SW480 (cell line): ENCODE data around the gene PLCB3.
A peak's percentile ranks its signal among the peaks of the same experiment; 100 is the strongest.
"Not testable (repeated sequence)": the region's sequence is repeated elsewhere in the genome, so short reads cannot be mapped to it uniquely, and the experiment has no call there.

Source experiments
- DNase-seq: peaks from one replicate; pipeline ENCODE4 v3.0.0-alpha.2; 2016; ENCODE audit warnings: low spot score

PLCB3 gene

DNA sequence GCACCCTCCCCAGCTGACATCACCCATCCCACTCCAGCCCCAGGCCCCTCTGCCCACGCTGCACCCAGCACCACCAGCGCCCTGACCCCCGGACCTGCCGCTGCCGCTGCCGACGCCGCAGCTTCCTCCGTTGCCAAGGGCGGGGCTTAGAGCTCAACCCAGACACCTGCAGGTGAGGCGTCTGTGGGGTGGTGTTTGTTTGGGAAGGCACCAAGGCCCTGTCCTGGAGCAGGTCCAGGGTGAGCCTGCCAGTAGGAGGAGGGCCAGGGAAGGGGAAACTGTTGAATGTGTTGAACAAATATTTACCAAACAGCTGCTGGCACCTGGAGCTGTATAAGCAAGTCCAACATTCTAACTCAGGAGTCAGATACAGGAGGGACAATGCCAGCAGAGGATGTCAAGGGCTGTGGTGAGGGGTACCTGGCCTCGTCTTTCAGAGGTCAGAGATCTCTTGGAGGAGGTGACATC, 13.8 kb upstream of the PLCB3 start:
- DNase-seq = peak; percentile 28

DNA sequence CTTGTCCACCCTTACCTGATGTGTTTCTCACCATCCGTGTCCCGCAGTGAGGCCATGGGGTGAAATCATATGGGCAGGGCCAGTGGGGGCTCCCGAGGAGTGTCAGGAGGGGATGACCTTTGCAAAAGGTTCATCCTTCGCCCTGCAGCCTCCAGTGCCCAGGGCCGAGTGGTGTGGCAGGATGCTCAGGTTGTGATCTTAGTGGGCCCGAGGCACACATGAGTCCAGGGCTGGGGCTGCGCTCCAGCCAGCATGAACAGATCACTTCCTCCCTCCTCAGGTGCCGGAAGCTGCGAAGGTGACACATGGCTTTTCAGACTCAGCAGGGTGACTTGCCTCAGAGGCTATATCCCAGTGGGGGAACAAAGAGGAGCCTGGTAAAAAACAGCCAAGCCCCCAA, 13.3 kb upstream of the PLCB3 start:
- DNase-seq = no peak

DNA sequence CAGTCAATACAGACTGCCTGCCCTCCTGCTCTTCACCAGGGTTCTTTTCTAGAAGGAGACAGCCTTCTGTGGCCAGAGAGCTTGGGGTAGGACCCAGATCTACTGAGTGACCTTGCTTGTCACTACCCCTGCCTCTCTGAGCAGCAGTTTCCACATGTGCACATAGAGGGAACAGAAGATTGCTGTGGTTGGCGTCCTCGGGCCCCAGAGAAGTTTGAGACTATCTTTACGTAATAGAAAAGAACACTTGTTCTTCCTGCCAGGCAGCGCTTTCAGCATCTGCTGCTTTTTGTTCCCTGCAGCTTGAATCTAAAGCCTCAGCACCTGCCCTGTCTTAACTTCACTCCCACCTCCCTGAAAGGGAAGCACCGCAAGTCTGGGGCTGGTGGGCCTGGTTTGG, 12.3 kb upstream of the PLCB3 start:
- DNase-seq = no peak

DNA sequence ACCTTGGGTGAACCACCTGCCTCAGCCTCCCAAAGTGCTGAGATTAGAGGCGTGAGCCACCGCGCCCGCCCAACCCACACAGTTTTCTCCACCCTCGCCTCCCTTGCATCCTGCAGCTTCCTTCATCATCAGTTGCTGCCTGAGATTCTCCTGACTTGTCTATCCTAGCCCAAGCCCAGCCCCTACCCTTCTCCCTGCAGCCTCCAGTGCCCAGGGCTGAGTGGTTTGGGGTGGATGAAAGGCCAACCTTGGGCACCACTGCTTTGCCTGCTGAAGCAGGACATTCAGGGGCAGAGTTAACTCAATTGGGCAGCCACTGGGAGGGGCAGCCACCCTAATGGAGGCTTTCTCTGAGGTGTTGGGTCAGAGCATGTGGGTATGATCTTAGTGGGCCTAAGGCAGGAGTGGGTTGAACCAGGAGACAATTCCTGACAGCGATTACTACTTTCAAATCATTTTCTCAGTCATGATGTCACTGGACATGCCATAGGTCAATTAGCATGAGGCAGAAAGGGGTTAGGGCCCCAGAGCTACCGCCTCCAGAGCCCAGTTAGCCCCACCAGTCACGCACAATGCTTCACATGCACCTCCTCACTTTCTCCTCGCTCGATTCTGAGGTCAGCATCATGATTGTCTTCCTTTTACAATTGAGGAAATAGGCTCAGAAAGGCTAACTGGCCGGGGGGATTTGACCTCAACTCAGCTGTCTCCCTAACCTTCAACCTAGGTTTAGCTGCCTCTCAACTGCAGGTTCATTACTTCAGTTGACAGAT, 11.5 kb upstream of the PLCB3 start:
- DNase-seq = peak; percentile 55

DNA sequence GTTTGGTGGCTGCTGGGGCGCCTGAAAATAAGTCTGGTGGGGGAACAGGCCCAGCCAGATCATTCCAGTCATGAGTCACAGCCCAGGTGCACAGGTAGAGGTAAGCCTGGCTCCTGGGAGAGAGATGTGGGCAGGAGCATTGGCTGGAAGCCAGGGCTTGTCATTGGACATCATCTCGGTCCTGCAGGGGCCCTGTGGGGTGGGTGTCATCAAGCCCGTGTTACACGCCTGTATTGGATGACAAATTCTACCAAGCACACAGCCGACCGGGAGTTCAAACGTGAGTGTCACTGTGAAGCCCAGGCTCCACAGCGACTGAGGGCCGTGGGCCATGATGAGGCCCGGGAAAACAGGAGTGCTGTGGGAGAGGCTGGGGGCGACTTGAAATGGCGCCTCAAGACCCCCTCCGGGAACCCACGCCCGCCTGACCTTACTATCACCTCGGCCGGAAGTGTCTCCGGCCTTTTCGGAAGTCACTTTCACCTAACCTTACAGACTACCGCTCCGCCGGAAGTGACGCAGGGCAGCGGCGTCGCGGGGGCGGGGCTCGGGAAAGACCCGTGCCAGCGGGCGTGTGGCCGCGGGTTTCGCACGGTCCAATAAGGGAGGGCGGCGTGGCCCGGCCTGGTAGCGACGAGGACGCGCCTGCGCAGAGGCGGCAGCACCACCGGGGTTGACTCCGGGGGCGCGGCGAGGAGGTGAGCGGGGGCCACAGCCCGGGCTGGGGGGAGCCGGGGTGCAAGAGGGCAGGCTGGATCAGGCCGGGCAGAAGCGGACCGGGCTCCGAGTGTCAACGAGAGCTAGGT, 10.7 kb upstream of the PLCB3 start, which contains the start of gene FKBP2:
Gene FKBP2, plus strand, starts transcription at position 661 of the 806 bp plus-strand sequence. CDS start 1,293 bp downstream, outside the sequence.
- DNase-seq = peak; percentile 95

DNA sequence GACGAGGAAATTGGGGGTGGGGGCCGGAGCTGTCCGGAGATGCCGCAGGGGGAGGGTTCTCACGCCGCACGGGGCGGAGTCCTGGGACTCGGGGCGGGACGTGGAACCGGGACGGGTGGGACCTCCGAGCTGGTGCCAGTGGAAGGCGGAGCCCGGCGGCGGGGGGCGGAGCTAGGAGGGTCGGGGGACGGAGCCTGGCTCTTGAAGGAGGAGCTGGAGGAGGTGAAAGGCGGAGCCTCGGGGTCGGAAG, 10.2 kb upstream of the PLCB3 start:
- peak; percentile 98 for DNase-seq

DNA sequence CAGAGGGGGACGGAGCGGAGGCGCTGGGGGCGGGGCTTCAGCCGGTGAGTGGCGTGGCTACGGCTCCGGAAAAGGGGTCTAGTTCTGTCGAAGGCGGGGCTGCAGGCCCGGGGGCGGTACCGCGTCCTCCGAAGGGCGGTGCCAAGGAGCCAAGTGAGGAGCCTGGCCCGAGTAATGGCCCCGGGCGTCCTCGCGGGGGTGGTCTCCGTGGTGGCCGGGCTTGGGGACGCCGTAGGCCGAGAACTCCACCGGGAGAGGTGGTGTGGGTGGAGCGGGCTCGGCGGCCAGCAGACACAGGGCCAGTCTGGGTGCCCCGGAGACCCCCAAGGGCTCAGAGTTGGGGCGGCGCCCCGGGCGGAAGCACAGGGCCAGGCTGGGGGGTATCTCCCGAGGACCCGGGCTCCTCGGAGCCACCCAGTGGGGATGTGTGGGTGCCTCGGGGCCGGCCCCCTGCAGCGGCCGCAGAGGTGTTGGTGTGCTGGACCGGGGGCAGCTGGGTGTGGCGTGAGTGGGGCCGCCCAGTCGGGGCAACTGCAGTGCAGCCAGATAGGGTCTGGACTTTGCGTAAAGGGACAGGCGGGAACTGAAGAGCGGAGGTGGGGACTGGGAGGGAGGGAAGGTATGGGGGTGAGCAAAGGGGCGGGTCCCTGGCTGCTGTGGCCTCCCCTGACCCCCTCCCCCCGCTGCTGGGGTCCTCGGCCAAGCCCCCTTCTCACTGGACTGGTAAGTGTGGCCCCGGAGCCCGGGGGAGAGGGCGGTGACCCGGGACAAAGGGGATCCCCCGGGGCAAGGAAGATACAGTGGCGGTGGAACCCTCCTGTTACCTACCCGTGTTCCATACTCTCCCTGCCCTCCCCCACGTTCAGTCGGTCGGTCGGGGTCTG, 9.6 kb upstream of the PLCB3 start:
- DNase-seq = peak; percentile 72

GRCh38 chr11:64243236-64243854, 8.0 kb upstream of the PLCB3 start:
- DNase-seq = no peak

DNA sequence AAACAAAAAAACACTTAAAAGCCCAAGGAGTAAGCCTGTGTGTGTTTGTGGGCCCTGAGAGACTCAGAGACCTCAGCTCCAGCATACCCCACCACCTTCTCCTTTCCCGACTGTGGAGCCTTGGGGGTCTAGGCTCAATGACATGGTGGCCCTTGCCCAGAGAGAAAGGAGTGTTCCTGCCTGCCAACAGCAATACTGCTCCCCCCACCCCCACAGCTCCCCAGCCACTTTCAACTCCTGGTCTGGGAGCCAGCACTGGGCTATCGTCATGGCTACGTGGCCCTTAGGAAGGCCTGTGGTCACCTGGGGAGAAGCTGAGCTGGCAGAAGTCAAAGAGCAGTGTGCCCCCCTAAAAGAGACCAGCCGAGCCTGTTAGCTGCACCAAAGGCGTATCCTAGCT, 7.2 kb upstream of the PLCB3 start:
- no peak for DNase-seq

GRCh38 chr11:64244966-64245365, 6.4 kb upstream of the PLCB3 start:
- DNase-seq = no peak

DNA sequence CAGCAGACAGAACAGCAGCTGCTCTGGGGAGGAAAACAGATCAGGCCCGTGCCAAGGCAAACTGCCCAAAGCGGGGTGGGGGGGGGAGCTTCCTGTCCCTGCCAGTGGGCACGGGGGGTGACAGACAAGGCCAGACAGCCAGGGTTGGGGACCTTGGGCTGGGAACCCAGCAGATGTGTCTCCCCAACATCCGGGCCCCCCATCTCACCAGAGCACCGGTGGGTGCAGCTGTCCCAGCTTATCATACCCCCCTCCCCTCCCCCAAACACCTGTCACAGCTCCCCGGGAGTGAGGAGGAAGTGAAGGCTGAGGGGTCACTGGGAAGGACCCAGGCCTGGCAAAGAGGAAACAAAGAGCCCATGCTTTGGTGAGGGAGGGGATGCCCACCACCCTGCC, 5.9 kb upstream of the PLCB3 start:
- no peak for DNase-seq

DNA sequence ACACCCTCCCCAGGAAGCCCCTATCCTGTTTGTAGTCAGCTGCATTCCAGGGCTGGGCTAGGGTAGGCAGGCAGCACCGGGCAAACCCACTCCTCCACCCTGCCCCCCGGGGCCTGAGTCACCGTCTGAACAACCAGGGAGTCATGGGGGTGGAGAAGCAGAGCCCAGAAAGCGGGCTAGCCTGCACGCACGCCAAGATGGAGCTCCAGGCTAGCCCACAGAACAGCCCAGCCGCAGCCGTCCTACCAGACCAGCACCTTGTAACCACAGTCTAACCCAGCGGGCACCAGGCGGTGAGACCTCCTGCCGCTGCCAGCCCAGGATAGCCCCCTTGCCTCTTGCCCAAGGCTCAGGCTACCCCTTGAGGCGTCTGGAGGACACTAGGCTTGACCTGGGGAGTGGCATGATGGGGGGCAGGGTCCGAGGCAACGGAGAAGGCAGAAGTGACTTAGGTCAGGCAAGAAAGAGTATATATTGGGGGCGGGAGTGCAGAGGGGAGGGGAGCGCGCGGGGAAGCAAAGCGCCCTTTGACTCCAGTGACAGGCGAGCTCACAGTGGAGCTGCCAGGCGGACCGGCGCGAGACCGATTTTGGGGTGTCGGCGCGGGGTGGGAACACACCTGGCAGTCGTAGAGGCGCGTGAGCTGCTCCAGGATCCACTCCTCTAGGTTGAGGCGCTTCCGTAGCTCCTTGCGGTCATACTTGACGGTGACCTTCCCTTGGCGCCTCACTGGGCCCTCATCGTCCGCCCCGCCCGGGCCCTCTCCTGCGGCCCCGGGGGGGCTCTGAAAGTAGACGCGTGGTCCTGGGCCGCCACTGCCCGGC, 5.3 kb upstream of the PLCB3 start:
- peak; percentile 89 for DNase-seq

GRCh38 chr11:64246621-64246870, 4.8 kb upstream of the PLCB3 start:
- DNase-seq = not testable (repeated sequence)

DNA sequence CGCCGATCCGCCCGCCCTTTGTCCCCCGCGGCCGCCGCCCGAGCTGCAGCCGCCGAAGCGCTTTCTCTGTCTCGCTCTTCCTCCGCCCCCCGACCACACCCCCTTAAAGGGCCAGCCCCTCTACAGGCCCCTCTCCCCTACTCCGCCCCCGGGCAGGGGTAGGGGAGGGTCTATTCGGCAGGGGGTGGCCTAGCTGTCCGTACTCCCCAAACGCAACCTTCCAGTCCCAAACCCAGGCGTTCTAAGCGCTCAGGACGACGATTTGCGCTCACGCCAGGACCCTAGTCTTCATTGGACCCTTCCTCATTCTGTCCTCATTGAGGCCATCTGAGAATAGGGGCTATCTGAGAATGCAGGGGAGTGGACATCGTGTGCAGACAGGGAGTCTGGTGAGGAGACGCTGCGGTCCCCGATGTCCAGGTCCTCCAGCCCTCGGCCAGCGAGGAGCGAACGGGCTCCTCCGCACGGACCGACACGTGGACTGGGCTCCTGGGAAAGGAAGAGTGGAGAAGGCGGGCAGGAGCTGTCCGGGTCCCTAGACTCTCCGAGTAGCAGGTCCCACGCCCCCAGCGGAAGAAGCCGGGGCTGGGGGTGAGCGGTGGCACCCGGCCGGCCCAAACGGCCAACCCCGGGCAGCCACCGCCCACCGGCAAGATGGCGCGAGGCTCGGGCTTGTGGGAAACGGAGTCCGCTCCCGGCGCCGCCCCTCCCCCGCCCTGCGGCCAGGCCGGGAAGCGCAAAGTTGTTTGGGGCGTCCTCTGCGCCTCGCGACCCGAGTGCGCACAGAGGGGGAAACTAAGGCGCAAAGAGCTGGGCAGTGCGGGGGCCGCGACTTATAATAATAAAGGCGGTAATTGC, 4.2 kb upstream of the PLCB3 start, which contains the start of gene PPP1R14B:
Gene PPP1R14B, minus strand, starts transcription at position 73 of the 858 bp plus-strand sequence. CDS start 270 bp downstream, outside the sequence.
- peak; percentile 91 for DNase-seq

- no peak for DNase-seq
Measured at GRCh38 chr11:64247729-64248531, 3.4 kb upstream of the PLCB3 start.

DNA sequence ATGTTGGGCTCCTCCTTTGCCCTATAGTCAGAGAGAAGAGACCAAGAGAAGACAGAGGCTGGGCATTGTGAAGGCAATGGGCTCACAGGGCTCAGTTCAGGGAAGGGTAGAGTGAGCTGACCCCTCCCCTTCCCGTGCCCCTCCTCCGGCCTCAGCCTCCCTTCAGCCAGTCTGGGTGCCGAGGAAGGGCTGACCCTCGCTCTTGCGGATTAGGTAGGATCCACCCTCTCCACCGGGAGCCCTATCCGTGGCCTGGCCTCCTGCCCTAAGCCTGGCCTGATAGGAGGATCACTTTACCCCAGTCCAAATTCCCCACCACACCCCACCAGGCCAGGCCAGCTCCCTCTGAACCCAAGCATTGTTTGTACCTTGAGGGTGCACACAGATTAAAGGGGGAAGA, 2.8 kb upstream of the PLCB3 start:
- no peak for DNase-seq

- DNase-seq = no peak
Measured at GRCh38 chr11:64249038-64249437, 2.3 kb upstream of the PLCB3 start.

GRCh38 chr11:64249563-64250414, 1.5 kb upstream of the PLCB3 start:
- no peak for DNase-seq
